Astrocyte (in vitro differentiated cells and primary cell): ENCODE data around the gene GIT2. TPM values are rescaled to one million over a fixed set of nuclear protein-coding genes. Genes with fewer than 3 reads are reported as not detected.

Experiments used
- DNase-seq: peaks from one replicate; pipeline ENCODE4 v3.0.0-alpha.2; 2010; ENCODE audit warnings: low read depth
- FAIRE-seq: peaks from 2 replicates; lab custom pipeline; 2011; peaks lifted over from hg19 to GRCh38; lab: Jason Lieb, UNC
- H2AFZ ChIP-seq: 2 replicates; pipeline ENCODE4 v1.6.0; 2012; ENCODE audit warnings: low read depth, low read length, inconsistent platforms
- H3K27ac ChIP-seq: 2 replicates; pipeline ENCODE4 v1.5.1; 2011; ENCODE audit warnings: low read depth, low read length, inconsistent platforms
- H3K27me3 ChIP-seq: 2 replicates; pipeline ENCODE4 v1.6.0; 2011; ENCODE audit warnings: low read length, inconsistent platforms; ENCODE audit not compliant: insufficient read depth
- H3K36me3 ChIP-seq: 2 replicates; pipeline ENCODE4 v1.5.1; 2011; ENCODE audit warnings: low read length, inconsistent platforms; ENCODE audit not compliant: insufficient read depth
- H3K4me1 ChIP-seq: 2 replicates; pipeline ENCODE4 v1.5.1; 2011; ENCODE audit warnings: low read length, inconsistent platforms; ENCODE audit not compliant: insufficient read depth
- H3K4me2 ChIP-seq: 2 replicates; pipeline ENCODE4 v1.6.0; 2012; ENCODE audit warnings: low read length, inconsistent platforms
- H3K4me3 ChIP-seq: 2 replicates; pipeline ENCODE4 v1.5.1; 2011; ENCODE audit warnings: low read depth, mild to moderate bottlenecking, low read length, inconsistent platforms; ENCODE audit not compliant: insufficient read depth
- H3K79me2 ChIP-seq: 2 replicates; pipeline ENCODE4 v1.6.0; 2012; ENCODE audit warnings: mild to moderate bottlenecking, low read length, inconsistent platforms; ENCODE audit not compliant: insufficient read depth
- H3K9ac ChIP-seq: 2 replicates; pipeline ENCODE4 v1.6.0; 2012; ENCODE audit warnings: mild to moderate bottlenecking, low read length, inconsistent platforms
- H3K9me3 ChIP-seq: 2 replicates; pipeline ENCODE4 v1.5.1; 2012; ENCODE audit warnings: low read depth, mild to moderate bottlenecking, low read length, inconsistent platforms; ENCODE audit not compliant: insufficient read depth
- H4K20me1 ChIP-seq: 2 replicates; pipeline ENCODE4 v1.6.0; 2012; ENCODE audit warnings: low read length, inconsistent platforms; ENCODE audit not compliant: insufficient read depth
- H3K27ac Mint-ChIP-seq: one replicate; pipeline ENCODE4 v1.8.0; 2021; ENCODE audit warnings: mild to moderate bottlenecking, mixed read lengths; ENCODE audit not compliant: unreplicated experiment
- H3K27me3 Mint-ChIP-seq: one replicate; pipeline ENCODE4 v1.8.0; 2021; ENCODE audit warnings: low read depth, mixed read lengths; ENCODE audit not compliant: unreplicated experiment
- H3K36me3 Mint-ChIP-seq: one replicate; pipeline ENCODE4 v1.8.0; 2021; ENCODE audit warnings: low read depth, mixed read lengths; ENCODE audit not compliant: unreplicated experiment
- H3K4me1 Mint-ChIP-seq: one replicate; pipeline ENCODE4 v1.8.0; 2021; ENCODE audit warnings: low read depth, mixed read lengths; ENCODE audit not compliant: unreplicated experiment
- H3K4me3 Mint-ChIP-seq: one replicate; pipeline ENCODE4 v1.8.0; 2021; ENCODE audit warnings: mild to moderate bottlenecking, moderate library complexity, mixed read lengths; ENCODE audit not compliant: unreplicated experiment
- H3K9me3 Mint-ChIP-seq: one replicate; pipeline ENCODE4 v1.8.0; 2021; ENCODE audit warnings: mild to moderate bottlenecking, mixed read lengths; ENCODE audit not compliant: unreplicated experiment
- CTCF ChIP-seq: IDR thresholded peaks from 2 replicates; pipeline ENCODE4 v1.5.1; 2011; ENCODE audit warnings: low read depth, mild to moderate bottlenecking, inconsistent platforms, low read length, moderate library complexity; ENCODE audit not compliant: insufficient read depth
- EZH2 ChIP-seq: IDR thresholded peaks from 2 replicates; pipeline ENCODE4 v1.6.1; 2012; ENCODE audit warnings: mild to moderate bottlenecking, low read length, inconsistent platforms; ENCODE audit not compliant: insufficient read depth
- total RNA-seq: library from RNA; stranded (reverse); gene quantifications from 2 replicates; pipeline ENCODE4 v1.2.1, GENCODE V29; 2021

GIT2 gene
- total RNA-seq, 1 donor from 2014 or later = 33.4 TPM

GRCh38 chr12:110004598-110004997 is 8.4 kb upstream of the GIT2 start:
- H3K4me3 ChIP-seq = no peak overlapping the region
- Mint-ChIP-seq H3K9me3 (no peaks in the 10 kb centered on the region), H3K27me3 (no peaks in the 10 kb centered on the region), H3K4me3 (no peak overlapping the region), H3K4me1 (peaks cover 2% of the 10 kb centered on the region), H3K36me3 (no peaks in the 10 kb centered on the region), H3K27ac (no peak overlapping the region)
- no peak overlapping the region for H3K4me2 ChIP-seq
- no peak for TF ChIP-seq CTCF
- no peak for TF ChIP-seq EZH2
- H2AFZ ChIP-seq = no peak overlapping the region
- H3K27ac ChIP-seq = no peak overlapping the region
- H3K27me3 ChIP-seq = no peaks in the 10 kb centered on the region
- no peaks in the 10 kb centered on the region for H3K9me3 ChIP-seq
- H3K79me2 ChIP-seq = peaks cover 92% of the 10 kb centered on the region
- DNase-seq (no peak), FAIRE-seq (no peak)
- H3K4me1 ChIP-seq = peaks cover 25% of the 10 kb centered on the region
- H3K36me3 ChIP-seq = peaks cover 8% of the 10 kb centered on the region
- H4K20me1 ChIP-seq = peaks cover 26% of the 10 kb centered on the region
- no peak overlapping the region for H3K9ac ChIP-seq

GRCh38 chr12:110002676-110003515 is 6.7 kb upstream of the GIT2 start:
- Mint-ChIP-seq H3K36me3 (no peaks in the 10 kb centered on the region), H3K27me3 (no peaks in the 10 kb centered on the region), H3K27ac (no peak overlapping the region), H3K4me1 (peaks cover 4% of the 10 kb centered on the region), H3K9me3 (no peaks in the 10 kb centered on the region), H3K4me3 (no peak overlapping the region)
- DNase-seq = peak; percentile 40
- Histone ChIP-seq H2AFZ (no peak overlapping the region), H3K4me3 (no peak overlapping the region), H4K20me1 (peaks cover 19% of the 10 kb centered on the region), H3K27ac (peak overlapping the region; percentile 84), H3K4me1 (peaks cover 34% of the 10 kb centered on the region), H3K27me3 (no peaks in the 10 kb centered on the region), H3K4me2 (peak overlapping the region; percentile 94), H3K79me2 (peaks cover 89% of the 10 kb centered on the region), H3K9ac (peak overlapping the region; percentile 72), H3K9me3 (no peaks in the 10 kb centered on the region), H3K36me3 (peaks cover 8% of the 10 kb centered on the region)
- no peak for FAIRE-seq
- TF ChIP-seq EZH2 (no peak), CTCF (no peak)

DNA sequence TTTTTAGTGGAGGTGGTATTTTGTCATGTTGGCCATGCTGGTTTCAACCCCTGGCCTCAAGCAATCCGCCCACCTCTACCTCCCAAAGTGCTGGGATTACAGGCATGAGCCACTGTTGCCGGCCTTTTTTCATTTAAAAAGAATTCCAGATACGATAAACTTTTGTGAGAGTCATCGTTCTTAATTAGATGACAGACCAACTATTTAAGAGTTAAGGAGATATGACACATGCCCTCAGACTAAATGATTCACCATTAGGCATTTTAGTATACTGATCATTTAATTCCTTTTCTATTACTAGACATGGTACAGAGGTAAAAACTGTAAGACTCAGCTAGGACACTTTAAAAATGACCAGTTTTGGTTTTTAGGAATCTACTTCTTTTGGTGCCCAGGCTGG is 5.4 kb upstream of the GIT2 start:
- H4K20me1 ChIP-seq = peaks cover 11% of the 10 kb centered on the region
- Mint-ChIP-seq H3K4me1 (peaks cover 4% of the 10 kb centered on the region), H3K4me3 (no peak overlapping the region), H3K9me3 (no peaks in the 10 kb centered on the region), H3K27me3 (no peaks in the 10 kb centered on the region), H3K36me3 (no peaks in the 10 kb centered on the region), H3K27ac (no peak overlapping the region)
- H3K79me2 ChIP-seq = peaks cover 76% of the 10 kb centered on the region
- TF ChIP-seq EZH2 (no peak), CTCF (no peak)
- H3K27me3 ChIP-seq = no peaks in the 10 kb centered on the region
- peak overlapping the region; percentile 72 for H3K9ac ChIP-seq
- peak overlapping the region; percentile 84 for H3K27ac ChIP-seq
- DNase-seq = peak; percentile 95
- peaks cover 34% of the 10 kb centered on the region for H3K4me1 ChIP-seq
- FAIRE-seq = no peak
- no peaks in the 10 kb centered on the region for H3K9me3 ChIP-seq
- H2AFZ ChIP-seq = no peak overlapping the region
- no peak overlapping the region for H3K4me3 ChIP-seq
- peak overlapping the region; percentile 94 for H3K4me2 ChIP-seq
- H3K36me3 ChIP-seq = peaks cover 8% of the 10 kb centered on the region
